ENCODE data around the gene MAGEL2.

MAGEL2 gene

GRCh38 chr15:23647421-23648370 lies at the start of gene MAGEL2:
Gene MAGEL2, minus strand, starts transcription at chr15:23647867. Its CDS starts 125 bp downstream, at chr15:23647742.
- DNase-seq: peak in 10 of 56 donors; percentile 18 to 56 (median 47)

GRCh38 chr15:23695282-23695681 lies 47.6 kb upstream of the MAGEL2 start:
- DNase-seq: no peak

- no peak for DNase-seq
These were observed 46.9 kb upstream of the MAGEL2 start for GRCh38 chr15:23694592-23694991.

- DNase-seq: peak in 51 of 56 donors; percentile 5 to 77 (median 43)
These were observed 42.8 kb upstream of the MAGEL2 start for GRCh38 chr15:23690450-23690852.

GRCh38 chr15:23690015-23690414 lies 42.3 kb upstream of the MAGEL2 start:
- DNase-seq: no peak

- peak in 46 of 56 donors; percentile 3 to 70 (median 28) for DNase-seq
These were observed 39.4 kb upstream of the MAGEL2 start, which contains the start of gene NDN for GRCh38 chr15:23687143-23687470. Gene NDN, minus strand, starts transcription at chr15:23687305. Its CDS starts 88 bp downstream, at chr15:23687217.

GRCh38 chr15:23686466-23687142 lies 38.9 kb upstream of the MAGEL2 start:
- peak in 9 of 56 donors; percentile 1 to 42 (median 12) for DNase-seq

GRCh38 chr15:23671481-23671880 lies 23.8 kb upstream of the MAGEL2 start:
- no peak for DNase-seq

GRCh38 chr15:23670970-23671369 lies 23.3 kb upstream of the MAGEL2 start:
- DNase-seq: no peak

- DNase-seq: no peak
These were observed 15.6 kb upstream of the MAGEL2 start for GRCh38 chr15:23663232-23663631.

GRCh38 chr15:23648920-23649515 lies 1.4 kb upstream of the MAGEL2 start:
- peak in 13 of 56 donors; percentile 8 to 63 (median 34) for DNase-seq

GRCh38 chr15:23647001-23647295 lies 719 bp downstream of the MAGEL2 start:
- DNase-seq: no peak

GRCh38 chr15:23646165-23647000 lies 1.3 kb downstream of the MAGEL2 start:
- no peak for DNase-seq

- peak in 2 of 56 donors; percentile 5 to 31 for DNase-seq
These were observed 2.1 kb downstream of the MAGEL2 start for GRCh38 chr15:23645371-23646164.

- no peak for DNase-seq
These were observed 2.8 kb downstream of the MAGEL2 start for GRCh38 chr15:23644829-23645228.

- peak in 37 of 56 donors; percentile 11 to 82 (median 46) for DNase-seq
These were observed 5.1 kb downstream of the MAGEL2 start for GRCh38 chr15:23642413-23643044.

- no peak for DNase-seq
These were observed 13.5 kb downstream of the MAGEL2 start for GRCh38 chr15:23634181-23634580.

GRCh38 chr15:23629234-23629805 lies 18.3 kb downstream of the MAGEL2 start:
- DNase-seq: no peak

- DNase-seq: no peak
These were observed 18.9 kb downstream of the MAGEL2 start for GRCh38 chr15:23628612-23629233.
